Fibroblast of mammary gland (primary cell): ENCODE results near the gene NEGR1.

Experiments
- DNase-seq: peaks from one replicate; pipeline ENCODE4 v3.0.0-alpha.2; 2010; ENCODE audit warnings: low read depth
- H3K4me3 ChIP-seq: 2 replicates; pipeline ENCODE4 v1.5.1; 2011; ENCODE audit warnings: low read depth, mild to moderate bottlenecking, low read length, moderate library complexity; ENCODE audit not compliant: control insufficient read depth
- TF ChIP-seq, protein P1 (sequence below): conservative IDR thresholded peaks from 2 replicates; pipeline ENCODE4 v1.5.1; 2011; ENCODE audit warnings: low read depth, low read length, inconsistent platforms; ENCODE audit not compliant: control insufficient read depth, insufficient read depth

The NEGR1 gene

DNA sequence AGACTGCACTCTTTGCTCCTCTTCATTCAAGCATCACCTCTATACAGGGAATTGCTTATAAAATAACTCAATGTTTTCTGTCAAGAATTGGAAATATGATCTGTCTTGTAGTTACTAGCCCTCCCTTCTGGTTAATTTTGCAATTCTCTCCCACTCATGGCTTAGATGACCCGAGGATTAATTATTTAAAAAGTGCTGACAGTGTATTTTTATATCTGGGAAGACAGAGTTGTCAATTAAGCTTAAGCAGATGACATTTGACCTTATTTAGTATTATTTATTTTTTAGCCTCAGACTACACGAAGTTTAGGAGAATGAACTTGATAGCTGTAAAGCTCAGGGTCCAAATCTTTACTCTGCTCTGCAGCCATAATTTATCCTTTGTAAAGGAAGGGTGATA is 538.5 kb downstream of the NEGR1 start:
- H3K4me3 ChIP-seq: no peak overlapping the region
- no peak for DNase-seq
- TF ChIP-seq, protein P1, sequence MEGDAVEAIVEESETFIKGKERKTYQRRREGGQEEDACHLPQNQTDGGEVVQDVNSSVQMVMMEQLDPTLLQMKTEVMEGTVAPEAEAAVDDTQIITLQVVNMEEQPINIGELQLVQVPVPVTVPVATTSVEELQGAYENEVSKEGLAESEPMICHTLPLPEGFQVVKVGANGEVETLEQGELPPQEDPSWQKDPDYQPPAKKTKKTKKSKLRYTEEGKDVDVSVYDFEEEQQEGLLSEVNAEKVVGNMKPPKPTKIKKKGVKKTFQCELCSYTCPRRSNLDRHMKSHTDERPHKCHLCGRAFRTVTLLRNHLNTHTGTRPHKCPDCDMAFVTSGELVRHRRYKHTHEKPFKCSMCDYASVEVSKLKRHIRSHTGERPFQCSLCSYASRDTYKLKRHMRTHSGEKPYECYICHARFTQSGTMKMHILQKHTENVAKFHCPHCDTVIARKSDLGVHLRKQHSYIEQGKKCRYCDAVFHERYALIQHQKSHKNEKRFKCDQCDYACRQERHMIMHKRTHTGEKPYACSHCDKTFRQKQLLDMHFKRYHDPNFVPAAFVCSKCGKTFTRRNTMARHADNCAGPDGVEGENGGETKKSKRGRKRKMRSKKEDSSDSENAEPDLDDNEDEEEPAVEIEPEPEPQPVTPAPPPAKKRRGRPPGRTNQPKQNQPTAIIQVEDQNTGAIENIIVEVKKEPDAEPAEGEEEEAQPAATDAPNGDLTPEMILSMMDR: no peak

DNA sequence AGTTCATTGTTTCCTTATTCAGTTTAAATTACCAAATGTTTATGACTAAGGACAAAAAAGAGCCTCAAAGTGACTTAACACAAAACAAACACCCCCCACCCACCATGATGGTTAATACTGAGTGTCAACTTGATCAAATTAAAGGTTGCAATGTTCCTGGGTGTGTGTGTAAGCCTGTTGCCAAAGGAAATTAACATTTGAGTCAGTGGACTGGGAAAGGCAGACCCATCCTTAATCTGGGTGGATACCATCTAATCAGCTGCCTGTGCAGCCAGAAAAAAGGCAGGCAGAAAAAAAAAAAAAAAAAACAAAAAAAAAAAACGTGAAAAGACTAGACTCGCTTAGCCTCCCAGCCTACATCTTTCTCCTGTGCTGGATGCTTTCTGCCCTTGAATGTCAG is 543.4 kb downstream of the NEGR1 start:
- DNase-seq: no peak
- no peak overlapping the region for H3K4me3 ChIP-seq
- TF ChIP-seq, protein P1: no peak

DNA sequence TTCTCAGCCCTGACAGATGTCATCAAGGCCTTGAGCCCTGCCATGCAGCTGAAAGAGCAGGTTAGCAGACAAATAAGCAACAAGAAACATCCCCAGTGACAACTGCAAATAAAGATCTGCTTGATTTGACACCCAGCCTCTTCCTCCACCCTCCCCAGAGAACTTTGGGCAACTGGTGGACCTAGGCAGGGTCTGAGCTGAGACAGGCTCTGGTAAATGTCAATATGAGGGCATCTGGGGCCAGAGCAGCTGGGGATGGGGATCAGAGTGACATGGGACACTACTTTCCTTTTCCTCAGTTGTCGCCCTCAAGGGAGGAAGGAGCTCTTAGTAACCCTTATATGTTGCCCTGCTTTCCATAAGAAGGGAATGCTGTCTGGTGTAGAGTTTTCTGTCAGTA is 544.1 kb downstream of the NEGR1 start:
- no peak overlapping the region for H3K4me3 ChIP-seq
- TF ChIP-seq, protein P1: no peak
- no peak for DNase-seq

DNA sequence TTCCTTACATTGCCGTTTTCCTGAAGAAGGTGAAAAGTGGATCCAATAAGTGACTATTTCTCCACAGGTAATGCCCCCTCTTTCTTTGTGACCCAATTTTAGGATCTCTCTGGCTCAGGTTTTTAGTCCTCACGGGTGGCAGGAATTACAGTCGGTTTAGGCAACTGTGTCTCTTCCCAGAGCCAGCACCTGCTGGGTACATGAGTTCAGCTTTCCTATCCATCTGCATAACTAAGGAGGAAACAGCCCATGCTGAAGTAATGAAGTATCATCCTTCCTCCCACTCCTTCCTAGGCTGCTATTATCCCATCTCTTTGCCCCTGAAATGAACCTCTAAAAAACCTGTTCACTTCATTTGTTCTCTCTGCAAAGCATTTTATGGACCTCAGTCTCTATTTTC is 544.6 kb downstream of the NEGR1 start:
- DNase-seq: no peak
- TF ChIP-seq, protein P1: no peak
- no peak overlapping the region for H3K4me3 ChIP-seq

DNA sequence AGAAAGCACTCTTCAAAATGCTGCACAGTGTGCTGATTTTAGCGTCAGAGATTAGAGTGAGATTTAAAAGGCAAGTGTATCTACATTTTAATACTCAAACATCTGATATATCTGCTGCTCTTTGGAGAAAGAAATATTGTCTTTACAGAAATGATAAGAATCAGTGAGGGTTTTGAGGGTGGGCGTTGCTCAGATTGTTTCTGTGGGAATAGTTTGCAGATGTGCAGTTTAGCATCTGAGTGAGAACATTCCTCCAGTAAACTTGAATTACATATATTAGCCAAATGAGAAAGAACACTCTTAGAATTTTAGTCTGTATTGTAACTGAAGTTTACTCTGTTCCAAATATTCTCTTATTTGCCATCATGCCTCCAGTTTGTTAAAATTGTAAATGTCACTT is 549.2 kb downstream of the NEGR1 start:
- no peak overlapping the region for H3K4me3 ChIP-seq
- TF ChIP-seq, protein P1: no peak
- DNase-seq: no peak

DNA sequence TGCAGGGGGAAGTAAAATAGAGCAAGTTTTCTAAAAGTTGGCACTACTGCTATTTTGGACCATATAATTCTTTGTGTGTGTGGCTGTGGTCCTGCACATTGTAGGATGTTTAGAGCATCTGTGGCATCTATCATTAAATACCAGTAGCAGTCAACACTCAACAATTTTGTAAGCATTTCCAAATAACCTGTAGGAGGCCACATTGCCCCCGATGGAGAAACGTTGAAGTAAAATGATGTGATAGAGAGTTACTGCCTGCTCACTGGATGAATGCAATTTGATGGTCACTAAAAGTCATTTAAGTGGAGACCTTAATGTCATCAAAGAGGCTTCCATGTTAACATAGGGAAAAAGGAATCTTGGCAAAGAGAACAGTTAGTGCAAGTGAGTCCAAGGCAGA is 560.8 kb downstream of the NEGR1 start:
- TF ChIP-seq, protein P1: no peak

DNA sequence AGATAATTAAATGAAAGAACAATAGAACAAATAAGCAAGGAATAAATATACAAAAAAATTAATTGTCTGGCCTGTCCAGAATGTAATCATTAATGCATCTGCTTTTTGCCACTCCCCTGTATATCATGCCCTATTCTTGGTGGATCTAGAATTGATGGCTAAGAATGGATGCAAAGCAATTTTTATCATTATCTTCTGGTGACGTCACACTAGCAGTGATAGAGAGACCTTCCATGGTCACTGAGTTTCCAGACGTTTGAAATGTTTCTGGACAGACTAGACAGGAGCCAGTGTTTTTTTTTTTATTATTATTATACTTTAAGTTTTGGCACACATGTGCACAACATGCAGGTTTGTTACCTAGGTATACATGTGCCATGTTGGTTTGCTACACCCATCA is 563.0 kb downstream of the NEGR1 start:
- no peak overlapping the region for H3K4me3 ChIP-seq
- no peak for DNase-seq
- TF ChIP-seq, protein P1: no peak

More for the DNA sequence above, 560.8 kb downstream of the NEGR1 start:
- H3K4me3 ChIP-seq: no peak overlapping the region
- DNase-seq: no peak
